ENCODE results near the gene ACACB. TPM values are rescaled to one million over a fixed set of nuclear protein-coding genes. Genes with fewer than 3 reads are reported as not detected.

ACACB gene
- total RNA-seq, 1 donor: 3.9 TPM

DNA sequence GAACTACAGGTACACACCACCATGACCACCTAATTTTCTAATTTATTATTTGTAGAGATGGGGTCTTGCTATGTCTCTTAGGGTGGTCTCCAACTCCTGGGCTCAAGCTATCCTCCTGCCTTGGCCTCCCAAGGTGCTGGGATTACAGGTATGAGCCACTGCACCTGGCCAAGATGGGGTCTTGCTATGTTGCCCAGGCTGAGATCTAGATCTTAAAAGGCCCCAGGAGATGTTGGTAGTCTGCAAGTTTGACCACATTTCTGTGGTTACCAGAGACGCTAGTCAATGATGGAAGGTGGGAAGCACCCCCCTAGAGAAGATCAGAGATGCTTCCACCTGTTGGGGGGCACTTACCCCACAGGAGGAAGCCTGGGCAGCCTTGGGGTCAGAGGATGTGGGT is 158.0 kb downstream of the ACACB start:
- DNase-seq (ENCODE audit: low read depth): no peak
- H3K4me3 ChIP-seq (ENCODE audit: low read depth, low read length): no peak overlapping the region
- TF ChIP-seq, protein P1, sequence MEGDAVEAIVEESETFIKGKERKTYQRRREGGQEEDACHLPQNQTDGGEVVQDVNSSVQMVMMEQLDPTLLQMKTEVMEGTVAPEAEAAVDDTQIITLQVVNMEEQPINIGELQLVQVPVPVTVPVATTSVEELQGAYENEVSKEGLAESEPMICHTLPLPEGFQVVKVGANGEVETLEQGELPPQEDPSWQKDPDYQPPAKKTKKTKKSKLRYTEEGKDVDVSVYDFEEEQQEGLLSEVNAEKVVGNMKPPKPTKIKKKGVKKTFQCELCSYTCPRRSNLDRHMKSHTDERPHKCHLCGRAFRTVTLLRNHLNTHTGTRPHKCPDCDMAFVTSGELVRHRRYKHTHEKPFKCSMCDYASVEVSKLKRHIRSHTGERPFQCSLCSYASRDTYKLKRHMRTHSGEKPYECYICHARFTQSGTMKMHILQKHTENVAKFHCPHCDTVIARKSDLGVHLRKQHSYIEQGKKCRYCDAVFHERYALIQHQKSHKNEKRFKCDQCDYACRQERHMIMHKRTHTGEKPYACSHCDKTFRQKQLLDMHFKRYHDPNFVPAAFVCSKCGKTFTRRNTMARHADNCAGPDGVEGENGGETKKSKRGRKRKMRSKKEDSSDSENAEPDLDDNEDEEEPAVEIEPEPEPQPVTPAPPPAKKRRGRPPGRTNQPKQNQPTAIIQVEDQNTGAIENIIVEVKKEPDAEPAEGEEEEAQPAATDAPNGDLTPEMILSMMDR (IDR thresholded peaks at IDR 0.05; ENCODE audit: insufficient read depth, low read depth, low read length): no peak

DNA sequence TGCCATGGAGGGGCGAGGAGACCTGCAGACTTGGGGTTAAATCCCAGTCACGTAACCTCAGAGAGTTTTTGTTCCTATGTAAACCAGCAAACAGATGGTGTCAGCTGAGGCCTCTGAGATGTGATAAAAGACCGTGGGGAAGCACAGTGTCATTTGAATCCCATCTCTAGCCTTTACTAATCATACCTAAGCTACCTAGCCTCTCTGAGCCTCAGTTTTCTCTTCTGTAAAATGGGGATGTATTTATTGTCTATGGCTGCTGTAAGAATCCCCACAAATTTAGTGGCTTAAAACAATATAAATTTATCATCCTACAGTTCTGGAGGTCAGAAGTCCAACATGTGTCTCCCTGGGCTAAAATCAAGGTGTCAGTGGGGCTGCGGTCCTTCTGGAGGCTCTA is 158.8 kb downstream of the ACACB start:
- DNase-seq (ENCODE audit: low read depth): no peak
- no peak overlapping the region for H3K4me3 ChIP-seq (ENCODE audit: low read depth, low read length)
- TF ChIP-seq, protein P1 (IDR thresholded peaks at IDR 0.05; ENCODE audit: insufficient read depth, low read depth, low read length): no peak

DNA sequence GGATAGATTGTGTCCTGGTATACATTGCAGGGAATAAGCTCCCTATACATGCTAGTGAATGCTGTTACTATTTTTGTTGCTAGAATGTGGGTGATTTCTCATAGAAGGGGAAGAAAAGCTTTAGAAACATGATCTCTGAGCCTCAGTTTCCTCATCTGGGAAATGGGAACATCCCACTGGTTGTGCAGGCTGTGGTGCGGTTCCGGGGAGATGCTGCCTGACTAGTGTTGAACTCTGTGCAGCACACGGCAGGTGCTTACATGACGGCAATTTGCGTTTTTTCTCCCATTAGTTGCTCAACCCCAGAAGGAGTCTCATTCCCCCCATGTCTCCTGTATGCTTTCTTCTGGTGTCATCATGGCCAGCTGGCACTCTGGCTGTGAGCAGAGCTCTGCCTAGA is 159.8 kb downstream of the ACACB start:
- no peak for DNase-seq (ENCODE audit: low read depth)
- TF ChIP-seq, protein P1 (IDR thresholded peaks at IDR 0.05; ENCODE audit: insufficient read depth, low read depth, low read length): no peak
- no peak overlapping the region for H3K4me3 ChIP-seq (ENCODE audit: low read depth, low read length)

DNA sequence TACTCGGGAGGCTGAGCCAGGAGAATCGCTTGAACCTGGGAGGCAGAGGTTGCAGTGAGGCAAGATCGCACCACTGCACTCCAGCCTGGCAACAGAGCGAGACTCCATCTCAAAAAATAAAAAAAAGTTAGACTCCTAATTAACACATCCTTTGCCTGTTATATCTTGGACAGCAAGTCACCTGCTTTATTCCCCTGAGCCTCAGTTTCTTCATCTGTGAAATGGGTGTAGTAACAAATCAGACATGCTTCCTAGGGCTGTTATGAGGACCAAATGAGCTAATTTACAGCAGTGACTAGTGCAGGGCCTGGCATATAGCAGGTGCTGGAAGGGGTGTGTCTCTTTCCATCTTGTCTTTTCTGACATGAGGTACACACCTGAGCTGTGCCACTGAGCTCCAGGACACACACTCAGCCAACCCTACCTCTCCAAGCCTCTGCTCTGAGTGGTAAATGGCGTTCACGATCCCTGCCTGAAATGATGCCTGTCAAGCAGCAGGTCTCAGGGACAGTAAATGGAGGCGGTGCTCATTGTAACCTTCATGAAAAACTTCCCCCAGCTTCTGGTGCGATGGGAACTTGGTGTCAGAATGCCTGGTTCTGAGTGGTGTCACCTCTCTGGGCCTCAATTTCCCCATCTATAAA is 161.0 kb downstream of the ACACB start:
- no peak overlapping the region for H3K4me3 ChIP-seq (ENCODE audit: low read depth, low read length)
- TF ChIP-seq, protein P1 (IDR thresholded peaks at IDR 0.05; ENCODE audit: insufficient read depth, low read depth, low read length): no peak
- no peak for DNase-seq (ENCODE audit: low read depth)

DNA sequence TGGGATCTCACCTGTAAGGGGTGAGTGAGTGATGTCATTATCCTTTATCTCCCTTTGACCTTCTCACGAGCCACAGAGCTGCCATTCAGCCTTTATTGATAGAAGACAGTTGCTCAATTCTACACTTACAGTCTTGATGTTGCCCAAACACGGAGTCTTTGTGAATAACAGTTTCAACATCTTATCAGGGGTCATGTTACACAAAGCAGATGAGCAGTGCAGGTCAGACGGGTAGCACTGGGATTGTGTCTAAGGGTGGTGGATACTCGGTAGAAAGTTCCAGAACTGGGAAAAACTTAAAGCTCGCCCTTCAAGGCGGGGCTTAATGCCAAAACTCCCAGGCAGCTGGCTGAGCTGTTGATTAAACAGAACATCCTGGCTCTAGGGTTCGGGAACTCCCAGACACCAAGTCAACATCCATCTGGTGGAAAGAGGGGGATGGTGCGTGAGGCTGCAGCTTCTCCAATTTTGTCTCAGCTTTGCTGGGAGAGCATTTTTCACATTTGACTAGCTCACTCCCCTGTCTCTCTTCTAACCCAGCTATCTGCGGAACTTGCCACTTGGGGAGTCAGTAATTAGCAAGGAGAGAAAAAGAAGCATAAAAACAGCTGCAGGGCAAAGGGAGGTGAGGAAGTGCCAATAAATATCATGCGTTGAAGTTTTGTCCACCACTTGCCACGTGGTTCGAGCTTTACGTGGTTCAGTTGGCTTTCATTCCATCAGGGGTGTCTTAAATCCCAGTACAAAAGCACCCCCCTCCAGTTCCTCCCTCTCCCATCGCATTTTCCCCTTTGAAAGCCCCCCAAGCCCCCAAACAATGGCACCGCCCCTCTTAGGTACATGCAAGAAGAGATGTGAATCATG is 161.7 kb downstream of the ACACB start:
- peak; percentile 52 for DNase-seq (ENCODE audit: low read depth)
- no peak overlapping the region for H3K4me3 ChIP-seq (ENCODE audit: low read depth, low read length)
- TF ChIP-seq, protein P1 (IDR thresholded peaks at IDR 0.05; ENCODE audit: insufficient read depth, low read depth, low read length): no peak

DNA sequence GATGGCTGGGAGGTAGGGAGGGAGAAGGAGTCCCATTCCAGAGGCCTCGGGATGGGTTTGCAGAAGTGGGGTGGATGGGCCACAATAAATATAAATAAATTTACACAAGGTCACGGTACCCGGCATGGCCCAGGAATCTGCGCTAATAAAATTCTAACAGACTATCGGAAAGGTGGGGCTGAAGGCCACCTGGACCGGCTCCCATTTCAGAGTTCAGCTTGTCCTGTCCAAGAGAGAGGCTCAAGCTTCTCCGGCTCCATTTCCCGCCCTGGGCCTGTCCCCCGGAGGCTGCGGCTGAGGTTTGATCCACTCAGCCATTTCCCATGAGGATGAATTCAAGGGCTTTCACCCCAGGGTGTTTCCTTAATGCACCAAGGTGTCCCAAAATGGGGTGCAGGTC is 162.5 kb downstream of the ACACB start:
- DNase-seq (ENCODE audit: low read depth): no peak
- H3K4me3 ChIP-seq (ENCODE audit: low read depth, low read length): no peak overlapping the region
- TF ChIP-seq, protein P1 (IDR thresholded peaks at IDR 0.05; ENCODE audit: insufficient read depth, low read depth, low read length): no peak
